K562 (cell line): ENCODE measurements around the gene ATXN10.
"Not testable (repeated sequence)": the region's sequence is repeated elsewhere in the genome, so short reads cannot be mapped to it uniquely, and the experiment has no call there.

ENCODE experiments used
- FOSL1 ChIP-seq: fragments of 200-800 bp; sonication (Bioruptor generic); conservative IDR thresholded peaks from 2 replicates; pipeline ENCODE4 v1.6.1; 2016; ENCODE audit warnings: missing genetic modification characterization, missing compliant biosample characterization
- MTA1 ChIP-seq: fragments of 450-650 bp; IDR thresholded peaks from 2 replicates; pipeline ENCODE4 v1.6.1; 2017; ENCODE audit warnings: borderline replicate concordance
- NR2C2 ChIP-seq, 2 experiments: fragments of 200-800 bp in 1 of 2; sonication (Bioruptor generic) in 1 of 2; sonication (generic) in 1 of 2; formaldehyde crosslinking in 1 of 2; IDR thresholded peaks; 2 replicates each; pipeline versions ENCODE4 v1.6.1 to v1.8.0; 2016 to 2022; ENCODE audit warnings: mild to moderate bottlenecking in 1 of 2, missing compliant biosample characterization in 1 of 2, missing genetic modification characterization in 1 of 2, missing genetic modification reagents in 1 of 2
- RHOXF2B ChIP-seq: fragments of 250-450 bp; sonication (Bioruptor Pico); conservative IDR thresholded peaks from 2 replicates; pipeline ENCODE4 v1.5.1; 2021
- SMC3 ChIP-seq: conservative IDR thresholded peaks from 2 replicates; pipeline ENCODE4 v1.6.1; 2011; ENCODE audit warnings: low read depth, low read length, improper control_type of control experiment; ENCODE audit not compliant: insufficient read depth
- TF ChIP-seq, protein P1 (sequence below): sonication (generic); formaldehyde crosslinking; IDR thresholded peaks from 2 replicates; pipeline ENCODE4 v1.8.1; 2022; ENCODE audit warnings: missing genetic modification reagents

DNA sequence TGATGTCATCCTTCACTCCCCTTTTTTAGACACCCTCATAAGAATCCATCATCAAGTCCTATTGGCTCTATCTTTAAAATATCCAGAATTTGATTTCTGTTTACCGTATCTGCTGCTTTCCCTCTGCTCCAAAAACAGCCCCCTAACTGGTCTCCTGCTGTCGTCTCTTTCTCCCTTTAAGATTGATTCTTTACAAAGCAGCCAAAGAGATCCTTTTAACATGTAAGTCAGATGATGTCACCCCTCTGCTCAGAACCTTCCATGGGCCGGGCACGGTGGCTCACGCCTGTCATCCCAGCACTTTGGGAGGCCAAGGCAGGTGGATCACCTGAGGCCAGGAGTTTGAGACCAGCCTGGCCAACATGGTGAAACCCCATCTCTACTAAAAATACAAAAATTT is 11.1 kb downstream of the ATXN10 start:
- not testable (repeated sequence) for TF ChIP-seq RHOXF2B (CRISPR knock-in tag); MTA1; SMC3; NR2C2 (CRISPR knock-in tag; IDR thresholded peaks at IDR 0.05); NR2C2 (tag; IDR thresholded peaks at IDR 0.05); FOSL1
- TF ChIP-seq, protein P1, sequence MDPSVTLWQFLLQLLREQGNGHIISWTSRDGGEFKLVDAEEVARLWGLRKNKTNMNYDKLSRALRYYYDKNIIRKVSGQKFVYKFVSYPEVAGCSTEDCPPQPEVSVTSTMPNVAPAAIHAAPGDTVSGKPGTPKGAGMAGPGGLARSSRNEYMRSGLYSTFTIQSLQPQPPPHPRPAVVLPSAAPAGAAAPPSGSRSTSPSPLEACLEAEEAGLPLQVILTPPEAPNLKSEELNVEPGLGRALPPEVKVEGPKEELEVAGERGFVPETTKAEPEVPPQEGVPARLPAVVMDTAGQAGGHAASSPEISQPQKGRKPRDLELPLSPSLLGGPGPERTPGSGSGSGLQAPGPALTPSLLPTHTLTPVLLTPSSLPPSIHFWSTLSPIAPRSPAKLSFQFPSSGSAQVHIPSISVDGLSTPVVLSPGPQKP (CRISPR knock-in tag) = not testable (repeated sequence)
